IPS DF 19.7 (cell line): ENCODE data around the gene TTC34.
"Not testable (repeated sequence)": the region's sequence is repeated elsewhere in the genome, so short reads cannot be mapped to it uniquely, and the experiment has no call there.

Experiments
- DNase-seq: peaks from one replicate; pipeline ENCODE4 v3.0.0-alpha.2; 2013; ENCODE audit warnings: low read depth, low spot score

TTC34 gene

GRCh38 chr1:2777424-2778219 lies 23.9 kb downstream of the TTC34 start:
- no peak for DNase-seq

GRCh38 chr1:2775333-2775732 lies 26.2 kb downstream of the TTC34 start:
- not testable (repeated sequence) for DNase-seq

DNA sequence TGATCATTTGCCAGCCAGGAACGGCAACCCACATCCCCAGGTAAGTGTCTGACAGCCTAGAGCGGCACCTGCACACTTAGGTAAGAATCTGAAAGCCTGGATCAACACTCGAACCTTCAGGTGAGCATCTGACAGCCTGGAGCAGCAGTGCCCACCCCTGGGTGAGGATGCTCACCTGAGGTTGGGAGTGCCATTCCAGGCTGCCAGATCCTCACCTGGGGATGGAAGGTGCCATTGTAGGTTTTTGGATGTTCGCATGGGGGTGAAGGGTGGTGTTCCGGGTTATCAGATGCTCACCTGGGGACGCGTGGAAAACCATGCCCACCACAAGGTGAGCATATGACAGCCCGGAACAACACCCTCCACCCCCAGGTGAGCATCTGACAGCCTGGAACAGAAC lies 33.4 kb downstream of the TTC34 start:
- not testable (repeated sequence) for DNase-seq

GRCh38 chr1:2759433-2759832 lies 42.1 kb downstream of the TTC34 start:
- DNase-seq, result not testable (repeated sequence)

DNA sequence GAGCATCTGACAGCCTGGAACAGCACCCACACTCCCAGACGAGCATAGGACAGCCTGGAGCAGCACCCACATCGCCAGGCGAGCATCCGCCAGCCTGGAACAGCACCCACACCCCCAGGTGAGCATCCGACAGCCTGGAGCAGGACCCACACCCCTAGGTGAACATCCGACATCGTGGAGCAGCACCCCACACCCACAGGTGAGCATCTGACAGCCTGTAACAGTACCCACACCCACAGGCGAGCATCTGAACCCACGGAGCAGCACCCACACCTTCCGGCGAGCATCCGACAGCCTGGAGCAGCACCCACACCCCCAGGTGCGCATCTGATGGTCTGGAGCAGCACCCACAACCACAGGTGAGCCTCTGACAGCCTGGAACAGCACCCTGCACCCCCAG lies 44.0 kb downstream of the TTC34 start:
- DNase-seq, result not testable (repeated sequence)

DNA sequence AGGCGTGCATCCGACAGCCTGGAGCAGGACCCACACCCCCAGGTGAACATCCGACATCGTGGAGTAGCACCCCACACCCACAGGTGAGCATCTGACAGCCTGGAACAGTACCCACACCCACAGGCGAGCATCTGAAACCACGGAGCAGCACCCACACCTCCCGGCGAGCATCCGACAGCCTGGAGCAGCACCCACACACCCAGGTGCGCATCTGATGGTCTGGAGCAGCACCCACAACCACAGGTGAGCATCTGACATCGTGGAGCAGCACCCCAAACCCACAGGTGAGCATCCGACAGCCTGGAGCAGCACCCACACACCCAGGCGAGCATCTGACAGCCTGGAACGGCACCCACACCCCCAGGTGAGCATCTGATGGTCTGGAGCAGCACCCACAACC lies 46.1 kb downstream of the TTC34 start:
- not testable (repeated sequence) for DNase-seq

DNA sequence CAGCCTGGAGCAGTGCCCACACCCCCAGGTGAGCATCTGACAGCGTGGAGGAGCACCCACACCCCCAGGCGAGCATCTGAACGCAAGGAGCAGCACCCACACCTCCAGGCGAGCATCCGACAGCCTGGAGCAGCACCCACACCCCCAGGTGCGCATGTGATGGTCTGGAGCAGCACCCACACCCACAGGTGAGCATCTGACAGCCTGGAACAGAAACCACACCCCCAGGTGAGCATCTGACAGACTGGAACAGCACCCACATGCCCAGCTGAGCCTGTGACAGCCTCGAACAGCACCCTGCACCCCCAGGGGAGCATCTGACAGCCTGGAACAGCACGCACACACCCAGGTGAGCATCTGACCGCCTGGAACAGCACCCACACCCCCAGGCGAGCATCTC lies 46.9 kb downstream of the TTC34 start:
- not testable (repeated sequence) for DNase-seq

DNA sequence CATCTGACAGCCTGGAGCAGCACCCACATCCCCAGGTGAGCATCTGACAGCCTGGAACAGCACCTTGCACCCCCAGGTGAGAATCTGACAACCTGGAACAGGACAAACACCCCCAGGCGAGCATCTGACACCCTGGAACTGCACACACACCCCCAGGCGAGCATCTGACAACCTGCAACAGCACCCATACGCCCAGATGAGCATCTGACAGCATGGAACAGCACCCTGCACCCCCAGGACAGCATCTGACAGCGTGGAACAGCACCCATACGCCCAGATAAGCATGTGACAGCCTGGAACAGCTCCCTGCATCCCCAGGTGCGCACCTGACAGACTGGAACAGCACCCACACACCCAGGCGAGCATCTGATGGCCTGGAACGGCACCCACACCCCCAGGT lies 49.0 kb downstream of the TTC34 start:
- DNase-seq, result not testable (repeated sequence)

- not testable (repeated sequence) for DNase-seq
These were observed 49.6 kb downstream of the TTC34 start for GRCh38 chr1:2751866-2752265.

DNA sequence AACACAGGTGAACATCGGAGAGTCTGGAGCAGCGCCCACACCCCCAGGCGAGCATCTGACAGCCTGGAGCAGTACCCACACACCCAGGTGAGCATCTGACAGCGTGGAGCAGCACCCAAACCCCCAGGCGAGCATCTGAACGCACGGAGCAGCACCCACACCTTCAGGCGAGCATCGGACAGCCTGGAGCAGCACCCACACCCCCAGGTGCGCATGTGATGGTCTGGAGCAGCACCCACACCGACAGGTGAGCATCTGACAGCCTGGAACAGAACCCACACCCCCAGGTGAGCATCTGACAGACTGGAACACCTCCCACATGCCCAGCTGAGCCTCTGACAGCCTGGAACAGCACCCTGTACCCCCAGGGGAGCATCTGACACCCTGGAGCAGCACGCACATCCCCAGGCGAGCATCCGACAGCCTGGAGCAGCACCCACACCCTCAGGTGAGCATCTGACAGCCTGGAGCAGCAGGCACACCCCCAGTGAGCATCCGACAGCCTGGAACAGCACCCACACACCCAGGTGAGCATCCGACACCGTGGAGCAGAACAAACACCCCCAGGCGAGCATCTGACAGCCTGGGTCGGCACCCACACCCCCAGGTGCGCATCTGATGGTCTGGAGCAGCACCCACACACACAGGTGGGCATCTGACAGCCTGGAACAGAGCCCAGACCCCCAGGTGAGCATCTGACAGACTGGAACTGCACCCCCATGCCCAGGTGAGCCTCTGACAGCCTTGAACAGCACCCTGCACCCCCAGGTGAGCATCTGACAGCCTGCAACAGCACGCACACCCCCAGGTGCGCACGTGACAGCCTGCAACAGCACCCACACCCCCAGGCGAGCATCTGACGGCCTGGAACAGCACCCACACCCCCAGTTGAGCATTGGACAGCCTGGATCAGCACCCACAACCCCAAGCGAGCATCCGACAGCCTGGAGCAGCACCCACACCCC lies 50.4 kb downstream of the TTC34 start:
- DNase-seq, result not testable (repeated sequence)

DNA sequence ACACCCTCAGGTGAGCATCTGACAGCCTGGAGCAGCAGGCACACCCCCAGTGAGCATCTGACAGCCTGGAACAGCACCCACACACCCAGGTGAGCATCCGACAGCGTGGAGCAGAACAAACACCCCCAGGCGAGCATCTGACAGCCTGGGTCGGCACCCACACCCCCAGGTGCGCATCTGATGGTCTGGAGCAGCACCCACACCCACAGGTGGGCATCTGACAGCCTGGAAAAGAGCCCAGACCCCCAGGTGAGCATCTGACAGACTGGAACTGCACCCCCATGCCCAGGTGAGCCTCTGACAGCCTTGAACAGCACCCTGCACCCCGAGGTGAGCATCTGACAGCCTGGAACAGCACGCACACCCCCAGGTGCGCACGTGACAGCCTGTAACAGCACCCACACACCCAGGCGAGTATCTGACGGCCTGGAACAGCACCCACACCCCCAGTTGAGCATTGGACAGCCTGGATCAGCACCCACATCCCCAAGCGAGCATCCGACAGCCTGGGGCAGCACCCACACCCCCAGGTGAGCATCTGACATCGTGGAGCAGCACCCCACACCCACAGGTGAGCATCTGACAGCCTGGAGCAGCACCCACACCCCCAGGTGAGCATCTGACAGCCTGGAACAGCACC lies 51.3 kb downstream of the TTC34 start:
- DNase-seq, result not testable (repeated sequence)

DNA sequence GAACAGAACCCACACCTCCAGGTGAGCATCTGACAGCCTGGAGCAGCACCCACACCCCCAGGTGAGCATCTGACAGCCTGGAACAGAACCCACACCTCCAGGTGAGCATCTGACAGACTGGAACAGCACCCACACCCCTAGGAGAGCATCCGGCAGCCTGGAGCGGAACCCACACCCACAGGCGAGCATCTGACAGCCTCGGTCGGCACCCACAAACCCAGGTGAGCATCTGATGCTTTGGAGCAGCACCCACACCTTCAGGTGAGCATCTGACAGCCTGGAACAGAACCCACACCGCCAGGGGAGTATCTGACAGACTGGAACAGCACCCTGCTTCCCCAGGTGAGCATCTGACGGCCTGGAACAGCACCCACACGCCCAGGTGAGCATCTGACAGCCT lies 52.9 kb downstream of the TTC34 start:
- not testable (repeated sequence) for DNase-seq

- not testable (repeated sequence) for DNase-seq
These were observed 106.7 kb downstream of the TTC34 start for GRCh38 chr1:2694796-2695195.

DNA sequence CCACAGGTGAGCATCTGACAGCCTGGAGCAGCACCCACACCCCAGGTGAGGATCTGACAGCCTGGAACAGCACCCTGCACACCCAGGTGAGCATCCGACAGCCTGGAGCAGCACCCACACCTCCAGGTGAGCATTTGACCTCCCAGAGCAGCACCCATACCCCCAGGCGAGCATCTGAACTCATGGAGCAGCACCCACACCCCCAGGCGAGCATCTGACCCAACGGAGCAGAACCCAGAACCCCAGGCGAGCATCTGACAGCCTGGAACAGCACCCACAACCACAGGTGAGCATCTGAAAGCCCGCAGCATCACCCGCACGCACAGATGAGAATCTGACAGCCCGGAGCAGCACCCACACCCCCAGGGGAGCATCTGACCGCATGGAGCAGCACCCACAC lies 111.3 kb downstream of the TTC34 start:
- DNase-seq, result not testable (repeated sequence)

- not testable (repeated sequence) for DNase-seq
These were observed 113.2 kb downstream of the TTC34 start for GRCh38 chr1:2688336-2688665.

- not testable (repeated sequence) for DNase-seq
These were observed 113.7 kb downstream of the TTC34 start for GRCh38 chr1:2687638-2688335.

- not testable (repeated sequence) for DNase-seq
These were observed 114.3 kb downstream of the TTC34 start for GRCh38 chr1:2687174-2687591.

GRCh38 chr1:2686091-2686863 lies 115.2 kb downstream of the TTC34 start:
- not testable (repeated sequence) for DNase-seq

DNA sequence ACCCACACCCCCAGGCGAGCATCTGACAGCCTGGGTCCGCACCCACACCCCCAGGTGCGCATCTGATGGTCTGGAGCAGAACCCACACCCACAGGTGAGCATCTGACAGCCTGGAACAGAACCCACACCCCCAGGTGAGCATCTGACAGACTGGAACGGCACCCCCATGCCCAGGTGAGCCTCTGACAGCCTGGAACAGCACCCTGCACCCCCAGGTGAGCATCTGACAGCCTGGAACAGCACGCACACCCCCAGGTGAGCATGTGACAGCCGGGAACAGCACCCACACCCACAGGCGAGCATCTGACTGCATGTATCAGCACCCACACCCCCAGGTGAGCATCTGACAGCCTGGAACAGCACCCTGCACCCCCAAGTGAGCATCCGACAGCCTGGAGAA lies 115.8 kb downstream of the TTC34 start:
- DNase-seq, result not testable (repeated sequence)

GRCh38 chr1:2684878-2685277 lies 116.6 kb downstream of the TTC34 start:
- not testable (repeated sequence) for DNase-seq
